Measurements from ENCODE around the gene BSX. TPM values are rescaled to one million over a fixed set of nuclear protein-coding genes. Genes with fewer than 3 reads are reported as not detected.
A peak's percentile ranks its signal among the peaks of the same experiment; 100 is the strongest.

The BSX gene
- total RNA-seq, 2 donors from 2014 or later: not detected

DNA sequence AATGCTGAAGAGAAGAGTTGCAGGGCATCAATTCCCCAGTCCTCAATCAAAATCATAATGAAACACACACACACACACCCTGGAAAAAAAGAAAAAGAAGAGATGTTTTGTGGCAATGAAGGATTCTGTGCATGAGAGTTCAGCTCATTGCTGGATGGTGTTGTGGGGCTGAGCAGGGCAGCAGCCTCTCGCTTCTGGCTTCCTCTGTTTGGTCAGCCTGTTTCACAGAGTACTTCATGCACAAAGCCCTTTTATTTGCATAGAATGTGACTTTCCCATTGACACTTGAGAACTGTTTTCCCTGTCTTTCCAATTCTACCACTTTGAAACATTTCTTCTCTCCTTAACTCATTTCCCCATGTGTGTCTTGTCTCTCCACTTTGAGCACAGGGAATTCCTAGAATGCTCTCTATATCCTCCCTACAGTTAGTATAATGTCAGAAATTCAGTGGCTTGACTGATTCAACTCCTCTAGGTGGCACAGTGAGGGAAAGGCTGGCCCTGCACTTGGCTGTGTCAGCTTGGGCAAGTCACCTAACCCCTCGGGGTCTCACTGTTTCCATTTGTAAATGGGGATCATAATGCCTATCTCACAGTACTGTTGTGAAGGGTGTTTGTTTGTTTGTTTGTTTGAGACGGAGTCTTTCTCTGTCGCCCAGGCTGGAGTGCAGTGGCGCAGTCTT, 25.4 kb upstream of the BSX start:
- DNase-seq (ENCODE audit: low spot score) (no peak), ATAC-seq (ENCODE audit: insufficient number of reproducible peaks, low FRiP score, low read depth) (no peak)
- H3K4me3 ChIP-seq: no peak overlapping the region
- no peaks in the 10 kb centered on the region for H3K36me3 ChIP-seq
- no peaks in the 10 kb centered on the region for H3K4me1 ChIP-seq (ENCODE audit: control insufficient read depth in 1 of 2, low read depth in 2 of 2)
- no peak for TF ChIP-seq CTCF (IDR thresholded peaks at IDR 0.05)
- no peaks in the 10 kb centered on the region for H3K9me3 ChIP-seq
- H3K27ac ChIP-seq: no peak overlapping the region
- H3K27me3 ChIP-seq (replicated peaks; ENCODE audit: insufficient read depth): no peaks in the 10 kb centered on the region

- no peak overlapping the region for H3K27ac ChIP-seq
- H3K27me3 ChIP-seq (replicated peaks; ENCODE audit: insufficient read depth): no peaks in the 10 kb centered on the region
- no peaks in the 10 kb centered on the region for H3K9me3 ChIP-seq
- no peaks in the 10 kb centered on the region for H3K4me1 ChIP-seq (ENCODE audit: control insufficient read depth in 1 of 2, low read depth in 2 of 2)
- ATAC-seq (ENCODE audit: insufficient number of reproducible peaks, low FRiP score, low read depth): no peak
- no peak overlapping the region for H3K4me3 ChIP-seq
- no peaks in the 10 kb centered on the region for H3K36me3 ChIP-seq
- DNase-seq (ENCODE audit: low spot score): no peak
- TF ChIP-seq CTCF (IDR thresholded peaks at IDR 0.05): no peak
Observed at GRCh38 chr11:123000721-123001120, 19.1 kb upstream of the BSX start.

- DNase-seq (ENCODE audit: low spot score): no peak
- Histone ChIP-seq H3K9me3 (no peaks in the 10 kb centered on the region), H3K27me3 (replicated peaks; ENCODE audit: insufficient read depth) (no peaks in the 10 kb centered on the region), H3K36me3 (no peaks in the 10 kb centered on the region), H3K27ac (no peak overlapping the region), H3K4me1 (ENCODE audit: control insufficient read depth in 1 of 2, low read depth in 2 of 2) (no peaks in the 10 kb centered on the region), H3K4me3 (no peak overlapping the region)
- TF ChIP-seq CTCF (IDR thresholded peaks at IDR 0.05): no peak
- no peak for ATAC-seq (ENCODE audit: insufficient number of reproducible peaks, low FRiP score, low read depth)
Observed at GRCh38 chr11:122998727-122999366, 17.2 kb upstream of the BSX start.

GRCh38 chr11:122995526-122995925, 13.9 kb upstream of the BSX start:
- H3K27me3 ChIP-seq (replicated peaks; ENCODE audit: insufficient read depth): no peaks in the 10 kb centered on the region
- no peak for TF ChIP-seq CTCF (IDR thresholded peaks at IDR 0.05)
- no peak overlapping the region for H3K4me3 ChIP-seq
- no peak for ATAC-seq (ENCODE audit: insufficient number of reproducible peaks, low FRiP score, low read depth)
- no peak overlapping the region for H3K27ac ChIP-seq
- H3K4me1 ChIP-seq (ENCODE audit: control insufficient read depth in 1 of 2, low read depth in 2 of 2): no peaks in the 10 kb centered on the region
- no peaks in the 10 kb centered on the region for H3K9me3 ChIP-seq
- DNase-seq (ENCODE audit: low spot score): no peak
- no peaks in the 10 kb centered on the region for H3K36me3 ChIP-seq

DNA sequence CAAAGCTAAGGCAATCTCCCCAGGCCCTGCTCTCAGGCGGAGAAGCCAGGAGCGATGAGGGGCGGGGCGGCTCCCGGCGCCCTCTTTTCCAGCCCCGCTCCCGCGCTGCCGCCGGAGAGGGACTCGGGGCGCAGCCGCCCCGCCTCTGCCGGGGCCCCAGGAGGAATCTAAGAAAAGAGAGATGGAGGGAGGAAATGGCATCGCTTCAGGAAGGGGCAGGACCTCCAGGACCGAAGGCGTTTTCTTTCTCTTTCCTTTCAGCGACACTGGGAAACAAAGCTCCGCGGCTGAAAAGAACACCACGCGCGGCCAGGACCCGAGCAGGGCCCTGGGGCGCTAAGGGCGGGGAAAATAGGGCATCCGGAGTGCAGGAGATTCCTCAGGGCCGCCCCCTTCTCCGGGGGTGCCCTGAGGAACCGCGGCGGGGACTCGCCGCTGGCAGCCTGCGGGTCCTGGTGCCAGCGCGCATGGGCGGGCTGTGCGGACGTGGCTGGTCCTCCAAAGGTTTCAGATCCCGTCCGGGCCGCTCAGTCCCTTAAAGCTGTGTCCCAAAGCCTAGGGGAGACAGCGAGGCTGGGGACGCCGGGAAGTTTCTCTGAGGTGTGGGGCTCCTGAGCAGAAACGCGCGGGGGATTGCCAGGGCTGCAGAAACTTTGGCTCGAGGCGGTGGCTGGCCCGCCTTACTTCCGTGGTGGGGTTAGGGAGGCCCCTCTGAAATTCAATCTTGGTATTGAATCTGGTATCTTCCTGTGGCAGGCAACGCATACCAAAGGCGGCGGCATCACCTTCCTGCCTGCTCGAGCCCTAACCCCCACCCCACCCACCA, 2.8 kb upstream of the BSX start:
- H3K27me3 ChIP-seq (replicated peaks; ENCODE audit: insufficient read depth): peaks cover 49% of the 10 kb centered on the region
- no peaks in the 10 kb centered on the region for H3K36me3 ChIP-seq
- H3K9me3 ChIP-seq: no peaks in the 10 kb centered on the region
- no peak for DNase-seq (ENCODE audit: low spot score)
- H3K4me3 ChIP-seq: peak overlapping the region; percentile 80
- peaks cover 4 to 21% of the 10 kb centered on the region in 2 donors for H3K4me1 ChIP-seq (ENCODE audit: control insufficient read depth in 1 of 2, low read depth in 2 of 2)
- TF ChIP-seq CTCF (IDR thresholded peaks at IDR 0.05): no peak
- no peak overlapping the region for H3K27ac ChIP-seq
- no peak for ATAC-seq (ENCODE audit: insufficient number of reproducible peaks, low FRiP score, low read depth)

All from thoracic aorta (tissue), 2 donors.